Inflammatory macrophage treated with lipopolysaccharide for 1 hour (primary cell): ENCODE measurements around the gene BRAF.
"Not testable (repeated sequence)": the region's sequence is repeated elsewhere in the genome, so short reads cannot be mapped to it uniquely, and the experiment has no call there.

Source experiments
- DNase-seq, 2 donors: peaks; one replicate each; pipeline ENCODE4 v3.0.0-alpha.2; 2020 to 2022

Gene BRAF

DNA sequence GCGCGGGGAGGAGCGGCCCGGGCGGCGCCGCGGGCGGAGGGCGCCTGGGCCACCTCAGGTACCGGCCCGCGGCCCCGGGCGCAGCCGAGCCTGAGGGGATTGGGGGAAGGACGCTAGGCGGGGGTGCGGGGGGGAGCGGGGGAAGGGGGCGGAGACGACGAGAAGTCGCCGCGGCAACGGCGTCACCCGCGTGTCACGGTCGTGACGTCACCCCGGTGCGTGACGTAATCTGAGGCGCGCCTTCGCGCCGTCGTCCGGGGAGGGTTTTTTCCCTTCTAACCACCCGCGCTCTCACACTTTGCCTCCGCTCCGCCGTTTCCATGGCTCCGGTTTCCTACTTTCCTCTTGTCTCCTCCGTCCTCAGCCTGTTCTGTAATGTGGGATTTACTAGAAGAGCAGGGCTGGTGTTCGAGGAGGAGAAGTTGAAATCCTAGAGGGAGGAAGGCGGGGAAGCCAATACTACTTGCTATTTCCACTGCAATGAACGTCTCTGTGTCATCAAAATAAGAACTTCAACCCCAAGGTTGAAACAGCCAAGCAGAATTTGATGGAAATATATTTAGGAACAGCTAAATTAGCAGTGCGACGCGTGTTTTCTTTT lies at the start of gene BRAF:
BRAF (minus strand) TSS at position 109 of the 601 bp plus-strand sequence. CDS start 226 bp downstream, outside the sequence.
- DNase-seq = peak; percentile 90 to 98

- peak in 1 of 2 donors; percentile 20 for DNase-seq
Measured at GRCh38 chr7:140972876-140973829, 48.4 kb upstream of the BRAF start.

GRCh38 chr7:140972344-140972743 lies 47.6 kb upstream of the BRAF start:
- no peak for DNase-seq

DNA sequence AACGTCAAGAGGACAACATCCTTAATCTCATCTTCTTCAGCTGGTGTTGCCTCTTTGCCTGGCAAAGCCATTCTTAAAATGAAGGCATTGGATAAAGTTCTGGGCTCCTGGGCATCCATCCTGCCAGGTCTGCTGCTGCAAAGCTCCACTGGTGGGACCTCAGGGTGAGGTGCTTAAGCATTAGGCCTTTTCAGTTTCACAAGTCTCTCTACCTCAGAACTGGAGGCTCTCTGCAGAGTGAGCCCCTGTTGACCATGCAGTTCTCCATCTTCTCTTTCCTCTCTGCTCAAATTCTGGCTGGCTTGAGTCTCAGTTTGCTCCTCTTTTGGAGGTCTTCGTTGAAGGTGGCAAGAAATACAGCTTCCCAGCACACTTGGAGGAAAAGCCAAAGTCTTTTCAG lies 42.7 kb upstream of the BRAF start:
- no peak for DNase-seq

- DNase-seq = no peak
Measured at GRCh38 chr7:140966561-140967233, 42.0 kb upstream of the BRAF start.

GRCh38 chr7:140961117-140961516 lies 36.4 kb upstream of the BRAF start:
- DNase-seq = no peak

DNA sequence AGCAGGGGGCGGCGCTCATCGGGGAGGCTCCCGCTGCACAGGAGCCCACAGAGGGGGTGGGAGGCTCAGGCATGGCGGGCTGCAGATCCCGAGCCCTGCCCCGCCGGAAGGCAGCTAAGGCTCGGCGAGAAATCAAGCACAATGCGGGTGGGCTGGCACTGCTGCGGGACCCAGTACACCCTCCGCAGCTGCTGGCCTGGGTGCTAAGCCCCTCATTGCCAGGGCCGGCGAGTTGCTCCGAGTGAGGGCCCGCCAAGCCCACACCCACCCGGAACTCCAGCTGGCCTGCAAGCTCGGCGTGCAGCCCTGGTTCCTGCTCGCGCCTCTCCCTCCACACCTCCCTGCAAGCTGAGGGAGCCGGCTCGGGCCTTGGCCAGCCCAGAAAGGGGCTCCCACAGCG lies 32.3 kb upstream of the BRAF start:
- DNase-seq = not testable (repeated sequence)

DNA sequence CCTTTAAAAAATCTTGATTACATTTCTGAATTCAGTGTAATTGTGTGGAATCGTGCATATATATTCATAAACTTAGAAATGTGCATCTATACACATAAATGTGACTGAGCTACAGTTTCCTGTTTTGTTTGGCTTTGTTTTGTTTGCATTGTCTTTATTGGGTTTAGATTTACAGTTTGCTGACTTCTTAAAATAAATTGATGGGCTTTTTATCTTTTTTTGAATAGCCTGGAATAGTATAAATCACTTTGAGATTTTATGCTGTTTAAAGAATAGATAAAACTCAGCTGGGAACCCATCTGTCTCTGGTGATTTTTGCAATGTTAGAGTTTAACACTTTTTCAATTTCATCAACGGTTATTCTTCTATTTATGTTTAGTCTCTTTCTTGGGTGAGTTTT lies 21.2 kb upstream of the BRAF start:
- DNase-seq = no peak

- DNase-seq = not testable (repeated sequence)
Measured at GRCh38 chr7:140942242-140942641, 17.5 kb upstream of the BRAF start.

DNA sequence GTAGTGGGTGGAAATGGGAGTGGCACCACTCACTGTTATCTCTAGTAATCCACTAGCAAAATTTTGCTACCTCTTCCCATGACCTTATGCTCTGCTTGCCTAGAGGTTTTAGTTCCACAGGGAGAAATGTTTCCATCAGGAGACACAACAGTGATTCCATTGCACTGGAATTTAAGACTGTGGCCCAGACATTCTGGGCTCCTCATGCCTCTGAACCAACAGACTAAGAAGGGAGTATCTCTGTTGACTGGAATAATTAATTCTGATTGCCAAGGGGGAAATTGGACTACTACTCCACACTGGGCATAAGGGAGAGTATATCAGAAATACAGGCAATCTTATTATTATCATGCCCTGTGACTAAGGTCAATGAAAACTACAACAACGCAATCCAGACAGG lies 16.2 kb upstream of the BRAF start:
- no peak for DNase-seq

GRCh38 chr7:140937702-140938264 lies 13.1 kb upstream of the BRAF start:
- peak in 1 of 2 donors; percentile 66 for DNase-seq

- no peak for DNase-seq
Measured at GRCh38 chr7:140928491-140929309, 4.0 kb upstream of the BRAF start.

DNA sequence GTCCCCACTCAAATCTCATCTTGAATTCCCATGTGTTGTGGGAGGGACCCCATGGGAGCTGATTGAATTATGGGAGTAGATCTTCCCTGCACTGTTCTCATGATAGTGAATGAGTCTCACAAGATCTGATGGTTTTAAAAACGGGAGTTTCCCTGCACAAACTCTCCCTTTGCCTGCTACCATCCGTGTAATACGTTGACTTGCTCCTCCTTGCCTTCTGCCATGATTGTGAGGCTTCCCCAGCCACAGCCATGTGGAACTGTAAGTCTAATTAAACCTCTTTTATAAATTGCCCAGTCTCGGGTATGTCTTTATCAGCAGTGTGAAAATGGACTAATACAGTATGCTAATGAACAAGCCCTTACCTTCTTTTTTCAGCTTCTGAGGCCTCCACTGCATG lies 3.2 kb upstream of the BRAF start:
- not testable (repeated sequence) for DNase-seq

- DNase-seq = no peak
Measured at GRCh38 chr7:140927351-140927750, 2.6 kb upstream of the BRAF start.

DNA sequence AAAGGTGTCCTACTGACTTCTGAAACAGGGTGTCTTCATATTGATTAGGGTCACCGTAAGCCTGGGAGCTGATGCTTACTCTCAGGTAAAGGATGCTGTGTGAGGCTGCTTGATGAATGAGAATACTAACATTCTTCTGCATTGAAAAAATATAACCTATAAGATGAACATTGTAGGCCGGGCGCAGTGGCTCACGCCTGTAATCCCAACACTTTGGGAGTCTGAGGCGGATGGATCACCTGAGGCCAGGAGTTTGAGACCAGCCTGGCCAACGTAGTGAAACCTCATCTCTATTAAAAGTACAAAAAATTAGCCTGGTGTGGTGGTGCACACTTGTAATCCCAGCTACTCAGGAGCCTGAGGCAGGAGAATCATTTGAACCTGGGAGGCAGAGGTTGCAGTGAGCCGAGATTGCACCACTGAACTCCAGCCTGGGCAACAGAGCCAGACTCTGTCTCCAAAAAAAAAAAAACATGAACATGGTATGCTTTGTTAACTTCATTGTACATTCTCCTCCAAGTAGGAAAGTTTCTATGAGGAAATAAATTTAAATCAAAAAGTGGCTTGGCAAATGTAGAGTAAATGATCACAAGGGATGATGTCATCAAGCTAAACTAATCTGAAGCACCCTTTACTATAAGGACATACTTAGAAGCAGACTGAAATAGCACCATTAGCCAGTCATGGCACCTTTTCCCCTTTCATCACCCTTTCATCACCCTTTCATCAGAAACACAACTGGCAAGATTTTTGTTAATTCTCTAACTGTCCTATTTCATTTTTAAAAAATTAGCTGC lies 1.5 kb upstream of the BRAF start:
- DNase-seq = peak in 1 of 2 donors; percentile 16

GRCh38 chr7:140924019-140924820 lies 509 bp downstream of the BRAF start:
- peak; percentile 42 for DNase-seq

GRCh38 chr7:140923358-140924006 lies 1.2 kb downstream of the BRAF start:
- DNase-seq = no peak

- no peak for DNase-seq
Measured at GRCh38 chr7:140922741-140923345, 1.9 kb downstream of the BRAF start.

GRCh38 chr7:140920745-140921144 lies 4.0 kb downstream of the BRAF start:
- DNase-seq = no peak

GRCh38 chr7:140918236-140918635 lies 6.5 kb downstream of the BRAF start:
- DNase-seq = no peak
